HEK293 (cell line): ENCODE measurements around the gene GNB1.

Experiments used
- BCL11B ChIP-seq: fragments of 450-650 bp; formaldehyde crosslinking; IDR thresholded peaks from 2 replicates; pipeline ENCODE4 v1.5.1; 2016; ENCODE audit warnings: low read depth, missing biosample characterization, missing genetic modification characterization
- FEZF1 ChIP-seq: fragments of 450-650 bp; formaldehyde crosslinking; IDR thresholded peaks from 2 replicates; pipeline ENCODE4 v1.5.1; 2016; ENCODE audit warnings: missing biosample characterization, missing genetic modification characterization
- HOXC10 ChIP-seq: sonication (generic); formaldehyde crosslinking; IDR thresholded peaks from 2 replicates; pipeline ENCODE4 v1.8.1; 2023; ENCODE audit warnings: mild to moderate bottlenecking, missing genetic modification reagents
- OVOL3 ChIP-seq: fragments of 450-650 bp; formaldehyde crosslinking; IDR thresholded peaks from 2 replicates; pipeline ENCODE4 v1.5.1; 2016; ENCODE audit warnings: missing biosample characterization, missing genetic modification characterization
- PRDM1 ChIP-seq: fragments of 450-650 bp; formaldehyde crosslinking; IDR thresholded peaks from 2 replicates; pipeline ENCODE4; 2016; ENCODE audit warnings: missing biosample characterization, missing genetic modification characterization
- SP2 ChIP-seq: fragments of 450-650 bp; formaldehyde crosslinking; IDR thresholded peaks from 2 replicates; pipeline ENCODE4 v1.5.1; 2016; ENCODE audit warnings: missing biosample characterization, missing genetic modification characterization
- TRIM28 ChIP-seq: IDR thresholded peaks from 2 replicates; pipeline ENCODE4 v1.6.1; 2011; ENCODE audit warnings: low read length, control low read depth, borderline replicate concordance
- ZBTB49 ChIP-seq: fragments of 450-650 bp; formaldehyde crosslinking; IDR thresholded peaks from 2 replicates; pipeline ENCODE4 v1.5.1; 2016; ENCODE audit warnings: missing biosample characterization, missing genetic modification characterization, low read depth
- ZBTB8A ChIP-seq: fragments of 450-650 bp; formaldehyde crosslinking; IDR thresholded peaks from 2 replicates; pipeline ENCODE4 v1.5.1; 2016; ENCODE audit warnings: missing biosample characterization, missing genetic modification characterization
- ZEB2 ChIP-seq: fragments of 450-650 bp; formaldehyde crosslinking; IDR thresholded peaks from 2 replicates; pipeline ENCODE4 v1.5.1; 2016; ENCODE audit warnings: missing biosample characterization, missing genetic modification characterization
- ZIC2 ChIP-seq: fragments of 450-650 bp; formaldehyde crosslinking; IDR thresholded peaks from 2 replicates; pipeline ENCODE4 v1.5.1; 2016; ENCODE audit warnings: missing biosample characterization, missing genetic modification characterization
- ZNF121 ChIP-seq: fragments of 450-650 bp; formaldehyde crosslinking; IDR thresholded peaks from 2 replicates; pipeline ENCODE4 v1.5.1; 2016; ENCODE audit warnings: missing biosample characterization, missing genetic modification characterization
- ZNF157 ChIP-seq: fragments of 450-650 bp; formaldehyde crosslinking; IDR thresholded peaks from 2 replicates; pipeline ENCODE4 v1.5.1; 2016; ENCODE audit warnings: missing biosample characterization, missing genetic modification characterization
- ZNF169 ChIP-seq: fragments of 450-650 bp; formaldehyde crosslinking; IDR thresholded peaks from 2 replicates; pipeline ENCODE4 v1.5.1; 2016; ENCODE audit warnings: missing biosample characterization, missing genetic modification characterization
- ZNF175 ChIP-seq: fragments of 450-650 bp; formaldehyde crosslinking; IDR thresholded peaks from 2 replicates; pipeline ENCODE4 v1.5.1; 2016; ENCODE audit warnings: missing biosample characterization, missing genetic modification characterization
- ZNF202 ChIP-seq: fragments of 450-650 bp; formaldehyde crosslinking; IDR thresholded peaks from 2 replicates; pipeline ENCODE4 v1.5.1; 2016; ENCODE audit warnings: missing biosample characterization, missing genetic modification characterization, borderline replicate concordance
- ZNF211 ChIP-seq: fragments of 450-650 bp; formaldehyde crosslinking; IDR thresholded peaks from 2 replicates; pipeline ENCODE4 v1.5.1; 2016; ENCODE audit warnings: low read depth, missing biosample characterization, missing genetic modification characterization
- ZNF24 ChIP-seq: fragments of 450-650 bp; formaldehyde crosslinking; IDR thresholded peaks from 2 replicates; pipeline ENCODE4 v1.5.1; 2016; ENCODE audit warnings: missing biosample characterization, missing genetic modification characterization
- ZNF248 ChIP-seq: fragments of 450-650 bp; formaldehyde crosslinking; IDR thresholded peaks from 2 replicates; pipeline ENCODE4 v1.5.1; 2017; ENCODE audit warnings: missing biosample characterization, missing genetic modification characterization
- ZNF274 ChIP-seq, 2 experiments: fragments of 200-500 bp in 1 of 2; fragments of 450-650 bp in 1 of 2; sonication (Bioruptor generic) in 1 of 2; formaldehyde crosslinking in 1 of 2; IDR thresholded peaks; 2 replicates each; pipeline versions ENCODE4 v1.5.1 to v1.6.1; 2014 to 2016; ENCODE audit warnings: borderline replicate concordance in 1 of 2, inconsistent platforms in 1 of 2, low read length in 1 of 2, missing biosample characterization in 1 of 2, missing genetic modification characterization in 1 of 2
- ZNF335 ChIP-seq: fragments of 450-650 bp; formaldehyde crosslinking; conservative IDR thresholded peaks from 2 replicates; pipeline ENCODE4 v1.5.1; 2016; ENCODE audit warnings: missing biosample characterization, missing genetic modification characterization
- ZNF350 ChIP-seq: fragments of 450-650 bp; formaldehyde crosslinking; IDR thresholded peaks from 2 replicates; pipeline ENCODE4 v1.5.0; 2017; ENCODE audit warnings: missing biosample characterization, mild to moderate bottlenecking, missing genetic modification characterization
- ZNF362 ChIP-seq: fragments of 450-650 bp; formaldehyde crosslinking; IDR thresholded peaks from 2 replicates; pipeline ENCODE4 v1.5.1; 2016; ENCODE audit warnings: missing biosample characterization, missing genetic modification characterization
- ZNF366 ChIP-seq: fragments of 450-650 bp; formaldehyde crosslinking; conservative IDR thresholded peaks from 2 replicates; pipeline ENCODE4 v1.5.1; 2016; ENCODE audit warnings: missing biosample characterization, missing genetic modification characterization
- ZNF37A ChIP-seq: fragments of 450-650 bp; IDR thresholded peaks from 2 replicates; pipeline ENCODE4 v1.5.1; 2018; ENCODE audit warnings: missing biosample characterization, missing genetic modification characterization
- ZNF423 ChIP-seq: fragments of 450-650 bp; formaldehyde crosslinking; IDR thresholded peaks from 2 replicates; pipeline ENCODE4 v1.5.1; 2016; ENCODE audit warnings: missing biosample characterization, missing genetic modification characterization
- ZNF510 ChIP-seq: fragments of 450-650 bp; formaldehyde crosslinking; IDR thresholded peaks from 2 replicates; pipeline ENCODE4 v1.5.1; 2018; ENCODE audit warnings: mild to moderate bottlenecking, missing genetic modification characterization, missing biosample characterization; ENCODE audit not compliant: insufficient replicate concordance
- ZNF549 ChIP-seq: fragments of 450-650 bp; IDR thresholded peaks from 2 replicates; pipeline ENCODE4 v1.5.1; 2018; ENCODE audit warnings: missing biosample characterization, missing genetic modification characterization, mild to moderate bottlenecking, inconsistent platforms, moderate library complexity
- ZNF580 ChIP-seq: fragments of 450-650 bp; formaldehyde crosslinking; IDR thresholded peaks from 2 replicates; pipeline ENCODE4 v1.5.1; 2016; ENCODE audit warnings: missing biosample characterization, missing genetic modification characterization
- ZNF610 ChIP-seq: fragments of 450-650 bp; formaldehyde crosslinking; IDR thresholded peaks from 2 replicates; pipeline ENCODE4 v1.5.1; 2016; ENCODE audit warnings: missing biosample characterization, missing genetic modification characterization, borderline replicate concordance
- ZNF660 ChIP-seq: fragments of 450-650 bp; IDR thresholded peaks from 2 replicates; pipeline ENCODE4 v1.5.1; 2018; ENCODE audit warnings: missing biosample characterization, mild to moderate bottlenecking, missing genetic modification characterization
- ZNF76 ChIP-seq: fragments of 450-650 bp; formaldehyde crosslinking; IDR thresholded peaks from 2 replicates; pipeline ENCODE4; 2016; ENCODE audit warnings: low read depth, missing biosample characterization, missing genetic modification characterization, borderline replicate concordance
- ZNF768 ChIP-seq: fragments of 450-650 bp; formaldehyde crosslinking; IDR thresholded peaks from 2 replicates; pipeline ENCODE4 v1.5.1; 2018; ENCODE audit warnings: missing biosample characterization, mild to moderate bottlenecking, missing genetic modification characterization
- ZNF792 ChIP-seq: fragments of 450-650 bp; formaldehyde crosslinking; IDR thresholded peaks from 2 replicates; pipeline ENCODE4 v1.5.1; 2016; ENCODE audit warnings: missing biosample characterization, missing genetic modification characterization
- TF ChIP-seq, protein P1 (sequence below): fragments of 450-650 bp; formaldehyde crosslinking; IDR thresholded peaks from 2 replicates; pipeline ENCODE4 v1.5.1; 2016; ENCODE audit warnings: missing biosample characterization, missing genetic modification characterization

GNB1 gene

DNA sequence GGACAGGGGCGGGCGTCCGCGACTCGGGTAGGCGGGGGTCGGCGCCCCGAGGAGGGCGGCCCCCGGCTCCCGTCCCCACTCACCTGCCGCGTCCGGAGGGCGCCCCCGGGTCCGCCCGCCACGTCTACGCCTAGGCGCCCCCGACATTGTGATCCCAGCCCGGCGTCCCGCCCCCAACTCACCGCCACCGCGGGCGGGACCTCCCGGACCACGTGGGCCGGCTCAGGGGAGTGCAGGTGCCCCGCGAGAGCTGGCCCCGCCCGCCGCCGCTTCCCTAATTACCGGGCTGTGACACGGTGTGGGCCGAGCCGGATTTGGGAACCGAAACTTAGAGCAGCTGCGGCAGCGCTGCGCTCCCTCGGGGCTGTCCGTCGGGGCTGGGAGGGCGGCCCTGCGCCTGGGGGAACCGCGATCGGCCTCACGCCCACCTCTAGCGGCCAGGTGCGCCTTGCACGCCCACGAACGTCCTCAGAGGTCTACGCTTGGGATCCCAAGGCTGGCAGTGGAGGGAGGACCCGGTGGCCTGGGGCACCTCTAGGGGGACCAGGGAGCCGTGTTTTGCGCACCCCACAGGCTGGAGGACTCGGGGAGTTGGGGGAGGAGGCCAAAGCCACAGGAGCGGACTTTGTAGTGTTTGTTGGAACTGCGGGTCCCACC is 112.1 kb downstream of the GNB1 start (continued):
- TF ChIP-seq ZNF549 (tag by site-specific recombination) (no peak), ZIC2 (peak; percentile 17; the same call in 1 of the 2 replicates), ZNF37A (no peak), ZNF350 (tag by site-specific recombination) (no peak), HOXC10 (CRISPR knock-in tag) (no peak), ZNF335 (tag by site-specific recombination) (peak; percentile 75), ZNF169 (tag by site-specific recombination) (no peak), ZNF610 (no peak), ZNF423 (tag by site-specific recombination) (no peak), ZNF211 (tag by site-specific recombination) (no peak), ZEB2 (tag by site-specific recombination) (peak; percentile 93), ZNF274 (IDR thresholded peaks at IDR 0.05; ENCODE audit: low read length) (no peak), ZNF274 (tag by site-specific recombination; IDR thresholded peaks at IDR 0.05; ENCODE audit: borderline replicate concordance) (no peak), ZNF510 (tag by site-specific recombination) (no peak), ZNF202 (tag by site-specific recombination) (no peak), ZNF366 (tag by site-specific recombination) (no peak), OVOL3 (no peak), TRIM28 (no peak), ZBTB49 (tag by site-specific recombination) (no peak), ZNF157 (no peak), ZNF580 (no peak), ZNF76 (no peak), ZNF792 (tag by site-specific recombination) (no peak), ZBTB8A (tag by site-specific recombination) (peak; percentile 96), SP2 (tag by site-specific recombination) (peak; percentile 70), ZNF768 (tag by site-specific recombination) (no peak), ZNF175 (no peak), PRDM1 (tag by site-specific recombination) (no peak), ZNF248 (no peak), ZNF660 (tag by site-specific recombination) (no peak), ZNF362 (tag by site-specific recombination) (no peak), FEZF1 (tag by site-specific recombination) (no peak), ZNF121 (tag by site-specific recombination) (no peak), BCL11B (tag by site-specific recombination) (no peak), ZNF24 (no peak)
- TF ChIP-seq, protein P1, sequence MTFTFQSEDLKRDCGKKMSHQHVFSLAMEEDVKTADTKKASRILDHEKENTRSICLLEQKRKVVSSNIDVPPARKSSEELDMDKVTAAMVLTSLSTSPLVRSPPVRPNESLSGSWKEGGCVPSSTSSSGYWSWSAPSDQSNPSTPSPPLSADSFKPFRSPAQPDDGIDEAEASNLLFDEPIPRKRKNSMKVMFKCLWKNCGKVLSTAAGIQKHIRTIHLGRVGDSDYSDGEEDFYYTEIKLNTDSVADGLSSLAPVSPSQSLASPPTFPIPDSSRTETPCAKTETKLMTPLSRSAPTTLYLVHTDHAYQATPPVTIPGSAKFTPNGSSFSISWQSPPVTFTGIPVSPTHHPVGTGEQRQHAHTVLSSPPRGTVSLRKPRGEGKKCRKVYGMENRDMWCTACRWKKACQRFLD (tag by site-specific recombination): 0 out of 2 replicates have a peak, but pooled peaks have one; percentile 8
